ENCODE measurements around the gene ABCC11.

Gene ABCC11

DNA sequence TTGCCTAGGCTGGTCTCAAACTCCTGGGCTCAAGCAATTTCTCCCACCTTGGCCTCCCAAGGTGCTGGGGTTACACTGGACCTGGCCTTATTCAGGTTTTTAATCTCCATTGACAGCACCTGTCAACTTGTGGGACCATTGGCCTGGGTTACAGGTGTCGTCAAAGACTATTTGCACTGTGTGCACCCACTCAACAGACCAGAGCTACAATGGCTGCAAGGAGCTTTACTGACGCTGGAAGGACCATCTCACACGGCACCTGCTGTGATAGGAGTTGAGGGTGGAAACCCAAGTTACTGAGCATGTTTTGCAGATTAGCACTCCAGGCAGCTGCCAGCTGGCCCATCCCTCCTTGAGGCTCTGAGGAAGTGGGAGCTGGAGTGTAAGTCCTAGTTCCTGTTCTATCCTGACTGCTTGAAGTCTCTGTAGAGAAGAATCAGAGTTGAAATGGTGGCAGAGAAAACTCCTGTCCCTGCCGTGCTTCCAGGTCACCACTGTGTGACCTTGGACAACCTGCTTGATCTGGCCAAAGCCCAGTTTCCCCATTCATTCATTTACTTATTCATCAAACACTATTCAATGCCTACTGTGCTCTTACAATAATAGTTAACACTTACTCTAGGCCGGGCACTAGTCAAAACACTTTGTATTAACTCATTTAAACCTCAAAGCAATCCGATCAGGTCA, 45.7 kb downstream of the ABCC11 start:
- TF ChIP-seq GATA3 (IDR thresholded peaks at IDR 0.05; ENCODE audit: low read depth, low read length): no peak
- TF ChIP-seq GATA2 (IDR thresholded peaks at IDR 0.05; ENCODE audit: low read depth, low read length): no peak

DNA sequence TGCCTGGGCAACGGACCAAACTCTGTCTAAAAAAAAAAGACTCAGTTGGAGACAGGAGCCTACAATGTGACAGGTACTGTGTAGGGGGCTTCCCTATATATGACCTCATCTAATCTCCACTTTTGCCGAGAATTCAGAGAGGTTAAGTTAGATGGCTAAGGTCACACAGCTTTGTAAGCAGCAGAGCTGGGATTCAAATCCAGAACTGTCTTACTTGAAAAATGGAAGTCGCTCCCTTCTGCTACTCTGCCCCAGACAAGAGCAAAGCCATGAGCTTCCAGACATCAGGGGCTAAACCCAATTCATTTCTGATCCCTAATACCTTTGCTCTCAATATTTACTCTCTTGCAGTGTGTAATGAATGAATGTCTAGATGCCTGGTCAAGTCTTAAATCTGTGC, 50.0 kb downstream of the ABCC11 start:
- no peak for TF ChIP-seq GATA3 (IDR thresholded peaks at IDR 0.05; ENCODE audit: low read depth, low read length)
- no peak for TF ChIP-seq GATA2 (IDR thresholded peaks at IDR 0.05; ENCODE audit: low read depth, low read length)

DNA sequence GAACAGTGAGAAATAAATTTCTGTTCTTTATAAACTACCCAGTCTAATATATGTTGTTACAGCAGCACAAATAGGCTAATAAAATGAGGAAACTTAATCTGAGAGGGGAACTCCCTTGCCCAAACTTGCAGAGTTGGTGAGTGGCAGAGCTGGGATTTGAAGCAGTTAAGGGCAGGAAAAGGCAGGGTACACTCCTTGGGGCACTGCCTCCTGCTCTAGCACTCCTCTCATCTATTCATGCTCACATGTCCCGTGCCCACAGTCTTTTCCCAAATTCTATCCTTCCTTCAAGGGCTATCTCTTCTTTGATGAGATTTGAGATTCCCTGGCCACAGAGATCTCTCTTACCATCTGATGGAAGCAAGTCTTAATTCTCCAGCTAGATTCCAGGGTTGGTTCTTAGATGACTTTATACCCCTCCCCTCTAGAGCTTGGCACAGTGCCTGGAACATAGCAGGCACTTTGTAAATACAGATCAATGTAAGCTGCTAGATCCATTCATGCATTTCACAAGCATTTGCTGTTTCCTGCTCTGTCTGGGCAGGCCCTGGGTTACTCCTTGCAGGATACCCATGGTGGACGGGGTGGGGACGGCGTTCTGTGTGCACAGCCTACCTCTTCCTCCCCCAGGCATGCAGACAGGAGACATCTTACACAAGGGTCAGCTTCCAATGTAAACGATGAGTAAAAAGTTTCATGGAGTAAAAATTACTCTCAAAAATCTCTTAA, 52.3 kb downstream of the ABCC11 start:
- TF ChIP-seq GATA2 (IDR thresholded peaks at IDR 0.05; ENCODE audit: low read depth, low read length) (no peak), GATA3 (IDR thresholded peaks at IDR 0.05; ENCODE audit: low read depth, low read length) (no peak)

DNA sequence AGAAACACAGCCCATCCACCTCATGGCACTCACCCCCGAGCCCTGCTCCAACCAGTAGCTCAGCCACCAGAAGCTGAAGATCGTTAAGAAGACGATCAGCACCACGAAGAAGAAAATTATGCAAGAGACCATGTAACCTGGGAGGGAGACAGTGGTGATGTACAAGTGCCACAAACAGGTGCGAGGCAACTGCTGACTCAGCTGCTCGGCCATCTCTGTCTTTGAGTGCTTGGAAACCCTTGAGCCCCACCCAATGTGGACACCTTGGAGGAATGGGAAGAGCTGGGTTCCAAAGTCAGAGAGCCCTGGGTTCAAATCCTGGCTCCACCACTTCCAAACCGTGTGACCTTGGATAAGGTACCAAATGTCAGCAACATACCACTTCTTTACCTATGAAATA, 53.5 kb downstream of the ABCC11 start:
- no peak for TF ChIP-seq GATA2 (IDR thresholded peaks at IDR 0.05; ENCODE audit: low read depth, low read length)
- no peak for TF ChIP-seq GATA3 (IDR thresholded peaks at IDR 0.05; ENCODE audit: low read depth, low read length)

DNA sequence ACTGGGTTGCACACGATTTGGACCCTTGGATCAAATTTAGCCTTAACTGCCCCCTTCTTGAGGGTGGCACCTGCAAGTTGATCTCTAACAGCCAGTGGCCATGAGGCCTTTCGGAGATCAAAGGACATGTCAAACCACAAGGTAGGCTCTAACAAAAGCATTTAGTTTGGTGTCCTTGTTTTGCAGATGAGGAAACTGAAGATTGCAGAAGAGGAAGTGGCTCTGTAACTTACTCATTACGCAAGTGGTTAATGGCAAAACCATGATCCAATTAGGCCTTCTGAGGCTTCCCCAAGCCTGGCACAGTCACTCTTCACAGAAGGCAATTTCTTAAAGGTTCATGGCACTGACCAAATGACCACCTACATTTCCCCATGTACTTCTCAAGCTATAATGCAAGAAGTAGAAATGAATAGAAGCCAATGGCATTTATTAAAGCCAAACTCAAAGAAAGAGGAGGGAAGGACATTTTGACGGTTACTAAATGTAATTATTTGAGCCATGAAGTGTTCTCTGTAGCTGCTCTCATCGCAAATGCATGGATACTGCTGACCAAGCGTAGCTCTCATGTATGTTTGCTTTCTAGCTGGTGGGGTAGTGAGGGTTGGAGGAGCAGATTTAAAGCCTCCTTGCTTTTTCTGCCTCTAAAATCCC, 58.8 kb downstream of the ABCC11 start:
- TF ChIP-seq GATA3 (IDR thresholded peaks at IDR 0.05; ENCODE audit: low read depth, low read length) (no peak), GATA2 (IDR thresholded peaks at IDR 0.05; ENCODE audit: low read depth, low read length) (no peak)

DNA sequence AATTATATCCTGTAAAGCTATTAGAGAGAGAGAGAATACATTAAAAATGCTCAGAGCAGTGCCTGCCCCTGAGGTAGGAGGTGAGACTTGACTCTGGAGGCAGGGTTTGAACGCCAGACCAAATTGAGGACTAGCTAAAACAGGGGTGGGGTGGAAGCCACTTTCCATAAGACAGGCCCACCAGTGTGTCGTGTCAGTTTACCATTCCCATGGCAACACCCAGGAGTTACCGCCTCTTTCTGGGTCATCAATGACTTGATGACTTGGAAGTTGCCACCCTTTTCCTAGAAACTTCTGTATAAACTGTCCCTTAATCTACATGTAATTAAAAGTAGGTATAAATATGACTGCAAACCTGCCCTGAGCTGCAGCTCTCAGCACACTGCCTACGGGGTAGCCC, 59.6 kb downstream of the ABCC11 start:
- no peak for TF ChIP-seq GATA2 (IDR thresholded peaks at IDR 0.05; ENCODE audit: low read depth, low read length)
- no peak for TF ChIP-seq GATA3 (IDR thresholded peaks at IDR 0.05; ENCODE audit: low read depth, low read length)

DNA sequence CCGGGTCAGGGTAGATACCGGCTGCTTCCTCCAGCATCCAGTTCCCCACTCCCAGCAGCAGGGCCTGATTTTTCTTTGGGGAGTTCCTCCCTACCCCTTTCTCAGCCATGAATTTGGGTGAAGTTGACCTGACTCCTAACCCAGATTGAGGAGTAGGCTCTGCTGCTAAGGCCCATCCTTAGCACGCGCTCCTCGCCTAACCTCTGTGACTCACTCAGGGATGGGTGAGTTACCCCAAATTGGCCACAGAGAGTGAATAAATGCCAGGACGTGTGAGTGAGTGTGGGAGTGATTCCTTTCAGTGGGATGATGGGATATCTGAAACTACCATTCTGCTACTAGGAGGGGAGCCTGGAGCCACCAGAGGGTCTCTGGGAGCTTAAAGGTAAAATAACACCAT, 62.7 kb downstream of the ABCC11 start:
- no peak for TF ChIP-seq GATA2 (IDR thresholded peaks at IDR 0.05; ENCODE audit: low read depth, low read length)
- no peak for TF ChIP-seq GATA3 (IDR thresholded peaks at IDR 0.05; ENCODE audit: low read depth, low read length)

DNA sequence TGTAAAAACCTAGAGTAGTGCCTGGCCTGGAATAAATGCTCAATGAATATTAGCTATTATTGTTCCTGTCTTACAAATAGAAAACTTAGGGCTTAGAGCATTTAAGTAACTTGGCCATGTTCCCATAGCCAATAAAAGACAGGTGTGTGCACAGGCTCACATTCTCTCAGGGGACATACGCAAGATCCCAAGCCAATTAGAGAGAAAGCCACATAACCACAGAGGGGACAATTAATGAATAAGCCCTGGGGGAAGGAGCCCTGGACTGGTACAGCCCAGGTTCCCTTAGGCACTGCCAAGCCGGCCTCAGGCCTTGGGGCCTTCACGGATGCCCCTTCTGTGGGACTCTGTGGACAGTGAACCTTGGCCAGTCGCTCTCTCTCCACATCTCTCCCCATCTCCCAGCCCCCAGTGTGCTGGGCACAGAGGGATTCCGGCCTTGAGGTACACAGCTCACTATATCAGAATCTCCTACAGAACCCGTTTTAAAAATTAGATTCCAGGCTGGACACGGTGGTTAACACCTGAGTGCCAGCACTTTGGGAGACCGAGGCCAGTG, 64.3 kb downstream of the ABCC11 start:
- TF ChIP-seq GATA2 (IDR thresholded peaks at IDR 0.05; ENCODE audit: low read depth, low read length): no peak
- no peak for TF ChIP-seq GATA3 (IDR thresholded peaks at IDR 0.05; ENCODE audit: low read depth, low read length)

DNA sequence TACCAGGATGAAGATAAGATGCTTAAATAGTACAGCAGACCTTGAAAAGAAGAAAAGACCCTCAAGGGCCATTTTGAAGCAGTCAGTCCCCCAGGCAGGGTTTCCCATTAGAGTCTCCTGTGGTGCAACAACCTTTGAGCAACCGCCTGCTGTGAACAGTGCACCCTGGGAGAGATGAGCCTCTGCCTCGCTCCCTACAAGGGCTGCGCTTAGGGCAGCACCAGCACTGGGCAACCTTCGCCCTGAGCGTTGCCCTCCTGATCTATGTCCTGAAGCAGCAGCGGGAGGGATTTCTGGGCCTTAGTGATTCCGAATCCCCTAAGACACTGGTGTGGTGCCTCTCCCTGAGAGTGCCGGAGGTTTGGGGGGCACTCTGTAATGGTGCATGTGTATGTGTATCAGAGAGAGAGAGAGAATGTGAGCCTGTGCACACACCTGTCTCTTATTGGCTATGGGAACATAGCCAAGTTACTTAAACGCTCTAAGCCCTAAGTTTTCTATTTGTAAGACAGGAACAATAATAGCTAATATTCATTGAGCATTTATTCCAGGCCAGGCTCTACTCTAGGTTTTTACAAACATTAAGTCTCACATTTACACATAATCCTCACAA, 66.4 kb downstream of the ABCC11 start:
- TF ChIP-seq GATA3 (IDR thresholded peaks at IDR 0.05; ENCODE audit: low read depth, low read length): no peak
- TF ChIP-seq GATA2 (IDR thresholded peaks at IDR 0.05; ENCODE audit: low read depth, low read length): no peak

DNA sequence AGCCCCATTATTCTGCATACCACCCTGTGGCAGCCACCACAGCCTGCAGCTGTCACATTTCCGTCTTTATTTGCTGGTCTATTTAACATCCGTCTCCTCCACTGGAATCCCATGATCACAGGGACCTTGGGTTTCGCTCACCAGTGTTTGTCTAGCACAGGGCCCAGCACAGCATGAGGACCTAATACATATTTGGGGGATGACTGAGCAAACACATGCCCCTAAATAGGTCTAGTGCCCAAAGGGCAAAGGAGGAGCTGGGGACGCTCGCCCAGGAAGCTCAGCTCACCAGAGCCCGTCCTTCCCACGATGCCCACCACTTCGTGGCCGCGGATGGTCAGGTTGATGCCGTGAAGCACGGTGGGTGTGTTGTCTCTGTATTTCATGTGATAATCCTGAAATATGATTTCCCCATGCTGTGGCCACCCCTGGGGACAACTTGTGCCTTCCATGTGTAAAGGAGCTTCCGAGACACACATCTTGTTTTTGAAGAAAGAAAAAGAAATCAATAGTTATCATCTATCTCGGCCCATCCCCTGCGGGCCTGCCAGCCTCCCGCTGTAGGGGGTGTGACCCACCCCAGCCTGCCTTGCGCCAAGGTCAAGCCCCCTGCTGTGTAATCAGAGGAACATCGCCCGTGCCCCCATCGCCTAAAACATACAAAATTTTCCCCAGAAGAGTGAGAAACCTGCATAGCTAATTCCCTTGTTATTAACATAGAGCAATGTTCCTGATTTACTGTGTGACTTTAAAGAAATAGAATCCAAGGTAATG, 70.5 kb downstream of the ABCC11 start:
- TF ChIP-seq GATA2 (IDR thresholded peaks at IDR 0.05; ENCODE audit: low read depth, low read length): no peak

DNA sequence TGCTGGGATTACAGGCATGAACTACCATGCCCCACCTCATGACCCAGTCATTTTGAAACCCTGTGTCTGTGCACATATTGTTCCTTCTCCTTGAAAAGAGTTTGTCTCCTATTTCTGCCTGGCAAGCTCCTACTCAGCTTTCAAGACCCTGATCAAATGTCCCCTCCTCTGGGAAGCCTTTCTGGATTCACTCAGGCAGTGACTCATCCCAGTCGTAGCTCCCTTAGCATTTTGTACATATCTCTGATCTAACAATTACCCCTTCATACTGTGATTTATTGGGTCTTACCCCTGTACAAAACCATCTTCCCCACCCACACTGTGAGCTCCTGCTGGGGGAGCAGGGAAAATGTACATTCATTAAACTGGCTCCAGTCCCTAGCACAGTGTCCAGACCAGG, 73.5 kb downstream of the ABCC11 start:
- TF ChIP-seq GATA2 (IDR thresholded peaks at IDR 0.05; ENCODE audit: low read depth, low read length): no peak
- no peak for TF ChIP-seq GATA3 (IDR thresholded peaks at IDR 0.05; ENCODE audit: low read depth, low read length)

DNA sequence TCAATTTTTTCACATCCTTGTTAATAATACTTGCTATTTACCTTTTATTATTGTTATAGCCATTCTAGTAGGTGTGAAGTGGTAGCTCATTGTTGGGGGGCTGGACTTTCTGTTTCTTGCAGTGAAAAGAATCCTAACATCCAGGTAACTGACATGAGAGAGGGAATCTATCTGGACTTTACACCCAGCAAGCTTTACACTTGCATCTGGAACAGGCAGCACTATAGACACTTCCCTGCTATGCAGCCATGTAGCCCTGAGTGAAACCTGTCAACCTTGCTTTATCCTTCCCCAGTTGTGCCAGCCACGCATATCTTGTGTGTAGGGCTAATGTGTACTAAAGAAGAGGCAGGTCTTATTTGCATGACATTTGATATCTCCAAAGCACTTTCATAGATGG, 74.7 kb downstream of the ABCC11 start:
- TF ChIP-seq GATA3 (IDR thresholded peaks at IDR 0.05; ENCODE audit: low read depth, low read length) (no peak), GATA2 (IDR thresholded peaks at IDR 0.05; ENCODE audit: low read depth, low read length) (no peak)

DNA sequence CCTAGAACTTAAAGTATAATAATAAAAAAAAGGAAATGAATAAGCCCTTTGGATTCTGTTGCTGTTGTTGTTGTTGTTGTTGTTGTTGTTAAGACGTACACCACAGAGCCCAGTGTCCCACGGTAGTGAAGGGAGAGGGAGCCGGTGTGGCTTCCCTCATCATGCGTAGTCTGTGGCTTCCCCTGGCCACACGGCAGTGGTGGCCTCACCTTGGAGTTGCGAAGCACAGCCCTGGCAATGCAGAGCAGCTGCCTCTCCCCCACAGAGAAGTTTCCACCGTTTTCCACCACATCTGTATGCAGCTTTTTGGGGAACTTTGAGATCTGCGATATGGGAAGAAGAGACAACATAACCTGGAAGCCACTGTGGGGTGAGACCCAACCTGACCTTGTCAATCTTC, 77.4 kb downstream of the ABCC11 start:
- TF ChIP-seq GATA3 (IDR thresholded peaks at IDR 0.05; ENCODE audit: low read depth, low read length): no peak

DNA sequence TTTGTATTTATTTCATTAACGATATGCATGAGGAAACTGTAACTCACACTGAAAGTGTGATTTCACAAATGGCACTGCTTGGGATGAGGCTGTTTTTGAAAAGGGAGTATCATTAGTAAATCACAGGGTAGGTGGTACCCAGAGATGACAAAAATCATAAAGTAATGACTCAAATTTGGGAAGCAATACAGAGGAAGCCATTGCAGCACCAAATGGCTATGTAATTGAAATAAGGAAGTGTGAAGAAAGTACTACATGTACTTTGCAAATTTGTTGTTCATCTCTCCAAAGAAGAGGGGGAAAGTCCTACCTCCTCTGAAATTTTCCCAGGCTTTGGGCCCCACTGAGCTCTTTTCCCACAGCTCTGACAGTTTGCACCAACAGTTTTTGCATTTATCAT, 79.3 kb downstream of the ABCC11 start:
- TF ChIP-seq GATA2 (IDR thresholded peaks at IDR 0.05; ENCODE audit: low read depth, low read length) (no peak), GATA3 (IDR thresholded peaks at IDR 0.05; ENCODE audit: low read depth, low read length) (no peak)

Measured in SH-SY5Y (cell line).